22Rv1 (cell line): ENCODE measurements around the gene KCNIP3.

ENCODE experiments used
- ZFX ChIP-seq: fragments of 450-650 bp; IDR thresholded peaks from 2 replicates; pipeline ENCODE4 v1.6.1; 2017; ENCODE audit warnings: antibody characterized with exemption, borderline replicate concordance
- TF ChIP-seq, protein P1 (sequence below): fragments of 450-650 bp; IDR thresholded peaks from 2 replicates; pipeline ENCODE4 v1.5.1; 2017; ENCODE audit warnings: mild to moderate bottlenecking

DNA sequence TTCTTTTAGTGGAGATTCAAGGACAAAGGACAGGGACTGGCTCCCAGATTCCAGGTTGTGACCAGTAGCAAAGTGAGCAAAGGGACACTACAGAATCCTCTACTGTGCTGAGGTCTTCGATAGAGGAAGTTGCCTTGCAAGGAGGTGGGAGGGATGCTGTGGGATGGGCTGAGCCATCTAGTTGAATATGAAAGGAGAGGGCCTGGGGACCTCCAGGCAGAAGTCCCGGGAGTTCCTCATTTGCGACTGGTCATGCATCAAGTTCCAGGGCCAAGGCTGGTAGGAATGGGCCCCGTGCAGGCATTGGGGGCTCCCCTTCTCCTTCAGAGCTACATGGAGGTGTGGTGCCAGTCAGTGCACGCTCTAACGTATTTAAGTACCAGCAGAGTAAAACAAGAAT is 35.5 kb upstream of the KCNIP3 start:
- TF ChIP-seq, protein P1, sequence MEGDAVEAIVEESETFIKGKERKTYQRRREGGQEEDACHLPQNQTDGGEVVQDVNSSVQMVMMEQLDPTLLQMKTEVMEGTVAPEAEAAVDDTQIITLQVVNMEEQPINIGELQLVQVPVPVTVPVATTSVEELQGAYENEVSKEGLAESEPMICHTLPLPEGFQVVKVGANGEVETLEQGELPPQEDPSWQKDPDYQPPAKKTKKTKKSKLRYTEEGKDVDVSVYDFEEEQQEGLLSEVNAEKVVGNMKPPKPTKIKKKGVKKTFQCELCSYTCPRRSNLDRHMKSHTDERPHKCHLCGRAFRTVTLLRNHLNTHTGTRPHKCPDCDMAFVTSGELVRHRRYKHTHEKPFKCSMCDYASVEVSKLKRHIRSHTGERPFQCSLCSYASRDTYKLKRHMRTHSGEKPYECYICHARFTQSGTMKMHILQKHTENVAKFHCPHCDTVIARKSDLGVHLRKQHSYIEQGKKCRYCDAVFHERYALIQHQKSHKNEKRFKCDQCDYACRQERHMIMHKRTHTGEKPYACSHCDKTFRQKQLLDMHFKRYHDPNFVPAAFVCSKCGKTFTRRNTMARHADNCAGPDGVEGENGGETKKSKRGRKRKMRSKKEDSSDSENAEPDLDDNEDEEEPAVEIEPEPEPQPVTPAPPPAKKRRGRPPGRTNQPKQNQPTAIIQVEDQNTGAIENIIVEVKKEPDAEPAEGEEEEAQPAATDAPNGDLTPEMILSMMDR, result no peak
- TF ChIP-seq ZFX, result no peak
